ENCODE results near the gene KLHDC2.
"Not testable (repeated sequence)": the region's sequence is repeated elsewhere in the genome, so short reads cannot be mapped to it uniquely, and the experiment has no call there.

The KLHDC2 gene

DNA sequence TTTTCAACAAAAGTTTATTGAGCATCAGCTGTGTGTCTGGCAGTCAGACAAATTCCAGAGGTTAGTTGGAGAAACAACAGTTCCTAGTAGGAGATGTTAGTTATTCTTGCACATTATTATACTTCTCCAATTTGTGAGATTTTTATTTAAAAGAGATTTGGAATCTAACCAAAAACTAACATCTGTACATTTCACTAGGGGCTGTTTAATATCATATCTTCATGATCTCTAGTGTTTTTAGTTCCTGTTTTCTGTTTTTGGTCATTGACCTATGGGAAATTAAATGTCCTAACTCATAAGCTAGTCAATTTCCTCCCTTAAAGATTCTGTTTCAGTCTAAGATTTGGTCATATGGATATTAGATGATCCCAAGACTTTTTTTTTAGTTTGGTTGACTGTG is 34.1 kb upstream of the KLHDC2 start:
- Histone ChIP-seq H3K4me1 (no peaks in the 10 kb centered on the region), H3K27me3 (no peaks in the 10 kb centered on the region), H3K4me3 (no peak overlapping the region), H3K9me3 (no peaks in the 10 kb centered on the region), H3K36me3 (peaks cover 22 to 62% (median 22%) of the 10 kb centered on the region in 3 donors), H3K27ac (no peak overlapping the region)
- DNase-seq = no peak
- TF ChIP-seq, protein P1, sequence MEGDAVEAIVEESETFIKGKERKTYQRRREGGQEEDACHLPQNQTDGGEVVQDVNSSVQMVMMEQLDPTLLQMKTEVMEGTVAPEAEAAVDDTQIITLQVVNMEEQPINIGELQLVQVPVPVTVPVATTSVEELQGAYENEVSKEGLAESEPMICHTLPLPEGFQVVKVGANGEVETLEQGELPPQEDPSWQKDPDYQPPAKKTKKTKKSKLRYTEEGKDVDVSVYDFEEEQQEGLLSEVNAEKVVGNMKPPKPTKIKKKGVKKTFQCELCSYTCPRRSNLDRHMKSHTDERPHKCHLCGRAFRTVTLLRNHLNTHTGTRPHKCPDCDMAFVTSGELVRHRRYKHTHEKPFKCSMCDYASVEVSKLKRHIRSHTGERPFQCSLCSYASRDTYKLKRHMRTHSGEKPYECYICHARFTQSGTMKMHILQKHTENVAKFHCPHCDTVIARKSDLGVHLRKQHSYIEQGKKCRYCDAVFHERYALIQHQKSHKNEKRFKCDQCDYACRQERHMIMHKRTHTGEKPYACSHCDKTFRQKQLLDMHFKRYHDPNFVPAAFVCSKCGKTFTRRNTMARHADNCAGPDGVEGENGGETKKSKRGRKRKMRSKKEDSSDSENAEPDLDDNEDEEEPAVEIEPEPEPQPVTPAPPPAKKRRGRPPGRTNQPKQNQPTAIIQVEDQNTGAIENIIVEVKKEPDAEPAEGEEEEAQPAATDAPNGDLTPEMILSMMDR (IDR thresholded peaks at IDR 0.05) = no peak
- intact Hi-C loops (cut with DNase I; ENCODE audit: low total_unique reads) = no loop called here

DNA sequence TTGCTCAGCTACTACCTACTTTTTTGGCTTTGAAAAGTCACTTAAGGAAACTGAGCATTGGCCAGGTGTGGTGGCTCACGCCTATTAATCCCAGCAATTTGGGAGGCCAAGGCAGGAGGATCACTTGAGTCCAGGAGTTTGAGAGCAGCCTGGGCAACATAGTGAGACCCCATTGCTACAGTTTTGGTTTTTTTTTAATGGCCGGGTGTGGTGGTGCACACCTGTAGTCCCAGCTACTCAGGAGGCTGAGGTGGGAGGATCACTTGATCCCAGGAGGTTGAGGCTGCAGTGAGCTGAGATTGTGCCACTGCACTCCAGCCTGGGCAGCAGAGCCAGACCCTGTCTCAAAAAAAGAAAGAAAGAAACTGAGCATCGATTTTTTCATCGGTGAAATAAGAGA is 32.3 kb upstream of the KLHDC2 start:
- H3K27me3 ChIP-seq; H3K27ac ChIP-seq; H3K9me3 ChIP-seq; H3K4me3 ChIP-seq; DNase-seq; H3K4me1 ChIP-seq; intact Hi-C loops (cut with DNase I; ENCODE audit: low total_unique reads): not testable (repeated sequence)
- peaks cover 18 to 64% (median 27%) of the 10 kb centered on the region in 3 donors for H3K36me3 ChIP-seq

DNA sequence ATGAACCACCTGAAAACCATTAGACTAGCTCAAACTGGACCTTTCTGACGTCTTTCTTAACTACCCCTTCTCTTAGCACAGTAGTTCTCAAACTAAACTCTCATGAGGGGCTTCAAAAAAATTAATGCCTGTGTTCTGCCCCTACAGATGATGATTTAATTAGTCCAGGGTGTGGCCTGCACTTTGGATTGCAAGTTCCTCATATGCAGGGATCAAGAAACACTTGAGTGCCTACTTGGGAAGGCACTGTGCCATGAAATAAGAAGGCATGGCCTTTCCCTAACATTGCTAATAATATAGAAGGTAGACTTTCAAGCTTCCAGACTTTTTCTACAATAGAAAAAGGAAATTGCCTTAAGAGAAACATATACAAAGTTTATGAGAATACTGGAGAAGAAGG is 22.8 kb upstream of the KLHDC2 start:
- H3K4me1 ChIP-seq = no peaks in the 10 kb centered on the region
- TF ChIP-seq, protein P1 (IDR thresholded peaks at IDR 0.05) = no peak
- no peak overlapping the region for H3K4me3 ChIP-seq
- peaks cover 37 to 91% (median 51%) of the 10 kb centered on the region in 3 donors for H3K36me3 ChIP-seq
- no peak overlapping the region for H3K27ac ChIP-seq
- no peak for DNase-seq
- H3K27me3 ChIP-seq = no peaks in the 10 kb centered on the region
- intact Hi-C loops (cut with DNase I; ENCODE audit: low total_unique reads) = no loop called here
- H3K9me3 ChIP-seq = no peaks in the 10 kb centered on the region

DNA sequence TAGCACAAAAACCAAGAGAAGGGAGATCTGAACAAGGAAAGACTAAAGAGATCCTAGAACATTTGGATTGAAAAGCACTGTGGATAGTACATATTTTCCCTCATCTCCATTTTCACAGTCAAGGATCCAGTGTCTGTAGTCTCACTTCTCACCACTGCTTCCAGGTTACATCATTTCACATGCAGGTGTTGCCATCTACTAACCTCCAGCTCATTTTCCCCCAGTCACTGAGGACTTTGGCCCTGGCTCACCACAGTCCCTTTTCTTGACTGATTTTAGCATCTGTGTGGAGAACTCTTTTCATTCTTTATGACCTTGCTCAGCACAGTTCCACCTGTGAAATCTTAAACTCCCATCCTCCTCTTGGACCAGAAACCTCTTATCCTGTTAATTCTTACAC is 21.5 kb upstream of the KLHDC2 start:
- H3K27ac ChIP-seq; DNase-seq; H3K4me3 ChIP-seq; H3K4me1 ChIP-seq; H3K27me3 ChIP-seq; intact Hi-C loops (cut with DNase I; ENCODE audit: low total_unique reads); H3K9me3 ChIP-seq: not testable (repeated sequence)
- peaks cover 39 to 82% (median 42%) of the 10 kb centered on the region in 3 donors for H3K36me3 ChIP-seq

DNA sequence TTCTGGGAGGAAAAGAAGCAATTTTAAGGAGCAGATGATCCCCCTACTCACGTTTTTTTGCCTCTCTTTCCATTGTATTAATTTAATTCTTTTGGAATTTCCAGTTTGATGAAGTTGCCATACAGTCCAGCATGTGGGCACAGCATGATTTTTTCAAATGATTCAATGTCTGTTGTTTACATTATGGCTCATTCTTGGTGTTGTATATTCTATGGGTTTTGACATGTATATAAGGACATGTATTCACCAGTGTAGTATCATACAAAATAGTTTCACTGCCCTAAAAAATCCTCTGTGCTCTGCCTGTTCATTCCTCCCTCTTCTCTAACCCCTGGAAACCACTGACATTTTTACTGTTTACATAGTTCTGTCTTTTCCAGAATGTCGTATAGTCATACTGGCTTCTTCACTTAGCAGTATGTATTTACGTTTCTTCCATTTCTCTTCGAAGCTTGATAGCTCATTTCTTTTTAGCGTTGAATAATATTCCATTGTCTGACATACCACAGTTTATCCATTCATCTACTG is 13.3 kb upstream of the KLHDC2 start:
- TF ChIP-seq, protein P1 (IDR thresholded peaks at IDR 0.05) = no peak
- no peak for DNase-seq
- Histone ChIP-seq H3K4me3 (no peak overlapping the region), H3K4me1 (no peaks in the 10 kb centered on the region), H3K27me3 (no peaks in the 10 kb centered on the region), H3K36me3 (peaks cover 4 to 8% (median 6%) of the 10 kb centered on the region in 3 donors), H3K27ac (no peak overlapping the region), H3K9me3 (no peaks in the 10 kb centered on the region)
- intact Hi-C loops (cut with DNase I; ENCODE audit: low total_unique reads) = no loop called here

DNA sequence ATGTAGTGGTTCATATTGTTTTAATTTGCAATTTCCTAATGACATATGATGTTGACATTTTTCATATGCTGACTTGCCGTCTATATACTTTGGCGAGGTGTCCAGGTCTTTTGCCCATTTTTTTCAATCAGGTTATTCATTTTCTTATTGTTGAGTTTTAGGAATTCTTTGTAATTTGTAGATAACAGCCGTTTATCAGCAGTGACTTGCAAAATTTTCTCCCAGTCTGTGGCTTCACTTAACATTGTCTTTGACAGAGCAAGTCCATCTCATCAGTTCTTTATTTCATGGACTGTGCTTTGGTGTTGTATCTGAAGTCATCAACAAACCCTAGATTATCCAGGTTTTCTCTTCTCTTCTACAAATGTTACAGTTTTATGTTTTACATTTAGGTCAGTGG is 12.6 kb upstream of the KLHDC2 start:
- TF ChIP-seq, protein P1 (IDR thresholded peaks at IDR 0.05) = no peak
- no peak for DNase-seq
- no peaks in the 10 kb centered on the region for H3K4me1 ChIP-seq
- H3K27ac ChIP-seq = no peak overlapping the region
- no peaks in the 10 kb centered on the region for H3K9me3 ChIP-seq
- intact Hi-C loops (cut with DNase I; ENCODE audit: low total_unique reads) = no loop called here
- H3K4me3 ChIP-seq = no peak overlapping the region
- no peaks in the 10 kb centered on the region for H3K27me3 ChIP-seq
- peaks cover under 1 to 6% (median 4%) of the 10 kb centered on the region in 3 donors for H3K36me3 ChIP-seq

Measured in tibial artery (tissue), 4 donors.